IPS-18a (cell line): Measurements from ENCODE around the gene ENTPD7.

Experiments used
- H3K27ac ChIP-seq: one replicate; pipeline ENCODE4 v1.5.1; 2013; ENCODE audit warnings: low read length
- H3K27me3 ChIP-seq: one replicate; pipeline ENCODE4 v1.6.1; 2013; ENCODE audit warnings: mild to moderate bottlenecking, low read length; ENCODE audit not compliant: control insufficient read depth, insufficient read depth
- H3K36me3 ChIP-seq: one replicate; pipeline ENCODE4 v1.6.1; 2013; ENCODE audit warnings: low read depth, low read length; ENCODE audit not compliant: control insufficient read depth
- H3K4me1 ChIP-seq: one replicate; pipeline ENCODE4 v1.6.1; 2013; ENCODE audit warnings: low read depth, low read length; ENCODE audit not compliant: control insufficient read depth
- H3K4me3 ChIP-seq: one replicate; pipeline ENCODE4 v1.5.1; 2013; ENCODE audit warnings: low read length
- H3K9ac ChIP-seq: one replicate; pipeline ENCODE4 v1.6.1; 2013; ENCODE audit warnings: mild to moderate bottlenecking, low read length, moderate library complexity
- H3K9me3 ChIP-seq: one replicate; pipeline ENCODE4 v1.6.1; 2013; ENCODE audit warnings: low read depth, low read length; ENCODE audit not compliant: control insufficient read depth

The ENTPD7 gene

GRCh38 chr10:99654390-99655175 lies 4.7 kb upstream of the ENTPD7 start:
- Histone ChIP-seq H3K27ac (no peak overlapping the region), H3K27me3 (peaks cover 28% of the 10 kb centered on the region), H3K9ac (no peak overlapping the region), H3K36me3 (no peaks in the 10 kb centered on the region), H3K9me3 (no peaks in the 10 kb centered on the region), H3K4me1 (no peaks in the 10 kb centered on the region), H3K4me3 (no peak overlapping the region)

GRCh38 chr10:99656199-99657064 lies 2.9 kb upstream of the ENTPD7 start:
- Histone ChIP-seq H3K4me3 (no peak overlapping the region), H3K27ac (no peak overlapping the region), H3K9me3 (no peaks in the 10 kb centered on the region), H3K36me3 (no peaks in the 10 kb centered on the region), H3K9ac (no peak overlapping the region), H3K27me3 (peaks cover 28% of the 10 kb centered on the region), H3K4me1 (no peaks in the 10 kb centered on the region)

GRCh38 chr10:99658622-99659030 lies 683 bp upstream of the ENTPD7 start:
- Histone ChIP-seq H3K4me1 (no peaks in the 10 kb centered on the region), H3K4me3 (peak overlapping the region; percentile 89), H3K9me3 (no peaks in the 10 kb centered on the region), H3K27me3 (peaks cover 28% of the 10 kb centered on the region), H3K9ac (peak overlapping the region; percentile 46), H3K27ac (no peak overlapping the region), H3K36me3 (no peaks in the 10 kb centered on the region)

- peak overlapping the region; percentile 89 for H3K4me3 ChIP-seq
- H3K27ac ChIP-seq: no peak overlapping the region
- no peaks in the 10 kb centered on the region for H3K4me1 ChIP-seq
- H3K27me3 ChIP-seq: peaks cover 28% of the 10 kb centered on the region
- H3K9ac ChIP-seq: peak overlapping the region; percentile 81
- no peaks in the 10 kb centered on the region for H3K9me3 ChIP-seq
- H3K36me3 ChIP-seq: no peaks in the 10 kb centered on the region
These were observed 608 bp downstream of the ENTPD7 start for GRCh38 chr10:99659868-99660366.

- H3K36me3 ChIP-seq: no peaks in the 10 kb centered on the region
- no peak overlapping the region for H3K9ac ChIP-seq
- H3K4me3 ChIP-seq: no peak overlapping the region
- peaks cover 28% of the 10 kb centered on the region for H3K27me3 ChIP-seq
- no peaks in the 10 kb centered on the region for H3K4me1 ChIP-seq
- no peaks in the 10 kb centered on the region for H3K9me3 ChIP-seq
- H3K27ac ChIP-seq: no peak overlapping the region
These were observed 1.5 kb downstream of the ENTPD7 start for GRCh38 chr10:99660662-99661376.

GRCh38 chr10:99661377-99661763 lies 2.1 kb downstream of the ENTPD7 start:
- Histone ChIP-seq H3K27me3 (peaks cover 27% of the 10 kb centered on the region), H3K4me3 (no peak overlapping the region), H3K27ac (no peak overlapping the region), H3K4me1 (no peaks in the 10 kb centered on the region), H3K9ac (no peak overlapping the region), H3K36me3 (no peaks in the 10 kb centered on the region), H3K9me3 (no peaks in the 10 kb centered on the region)

GRCh38 chr10:99665304-99665703 lies 6.0 kb downstream of the ENTPD7 start:
- H3K36me3 ChIP-seq: no peaks in the 10 kb centered on the region
- no peaks in the 10 kb centered on the region for H3K4me1 ChIP-seq
- no peaks in the 10 kb centered on the region for H3K9me3 ChIP-seq
- H3K9ac ChIP-seq: no peak overlapping the region
- H3K27me3 ChIP-seq: no peaks in the 10 kb centered on the region
- no peak overlapping the region for H3K27ac ChIP-seq
- no peak overlapping the region for H3K4me3 ChIP-seq

GRCh38 chr10:99667108-99667751 lies 7.9 kb downstream of the ENTPD7 start:
- H3K9ac ChIP-seq: no peak overlapping the region
- no peaks in the 10 kb centered on the region for H3K9me3 ChIP-seq
- H3K4me1 ChIP-seq: no peaks in the 10 kb centered on the region
- no peak overlapping the region for H3K4me3 ChIP-seq
- no peaks in the 10 kb centered on the region for H3K36me3 ChIP-seq
- no peaks in the 10 kb centered on the region for H3K27me3 ChIP-seq
- H3K27ac ChIP-seq: no peak overlapping the region

GRCh38 chr10:99671386-99671785 lies 12.1 kb downstream of the ENTPD7 start:
- Histone ChIP-seq H3K27me3 (no peaks in the 10 kb centered on the region), H3K9ac (no peak overlapping the region), H3K27ac (no peak overlapping the region), H3K36me3 (no peaks in the 10 kb centered on the region), H3K4me1 (no peaks in the 10 kb centered on the region), H3K9me3 (no peaks in the 10 kb centered on the region), H3K4me3 (no peak overlapping the region)

GRCh38 chr10:99672884-99673283 lies 13.6 kb downstream of the ENTPD7 start:
- Histone ChIP-seq H3K27me3 (no peaks in the 10 kb centered on the region), H3K27ac (no peak overlapping the region), H3K36me3 (no peaks in the 10 kb centered on the region), H3K4me3 (no peak overlapping the region), H3K4me1 (no peaks in the 10 kb centered on the region), H3K9me3 (no peaks in the 10 kb centered on the region), H3K9ac (no peak overlapping the region)

- no peaks in the 10 kb centered on the region for H3K4me1 ChIP-seq
- no peaks in the 10 kb centered on the region for H3K27me3 ChIP-seq
- H3K27ac ChIP-seq: no peak overlapping the region
- no peaks in the 10 kb centered on the region for H3K36me3 ChIP-seq
- no peak overlapping the region for H3K9ac ChIP-seq
- H3K4me3 ChIP-seq: no peak overlapping the region
- H3K9me3 ChIP-seq: no peaks in the 10 kb centered on the region
These were observed 14.2 kb downstream of the ENTPD7 start for GRCh38 chr10:99673492-99673891.
